HG02571 (cell line): ENCODE results near the gene RABGGTA.
"Not testable (repeated sequence)": the region's sequence is repeated elsewhere in the genome, so short reads cannot be mapped to it uniquely, and the experiment has no call there.

Source experiments
- ATAC-seq: cut with Tn5 transposase; IDR thresholded peaks from one replicate; pipeline ENCODE4 v1.9.1; 2021; ENCODE audit warnings: mild to moderate bottlenecking, moderate library complexity; ENCODE audit not compliant: unreplicated experiment

Gene RABGGTA

DNA sequence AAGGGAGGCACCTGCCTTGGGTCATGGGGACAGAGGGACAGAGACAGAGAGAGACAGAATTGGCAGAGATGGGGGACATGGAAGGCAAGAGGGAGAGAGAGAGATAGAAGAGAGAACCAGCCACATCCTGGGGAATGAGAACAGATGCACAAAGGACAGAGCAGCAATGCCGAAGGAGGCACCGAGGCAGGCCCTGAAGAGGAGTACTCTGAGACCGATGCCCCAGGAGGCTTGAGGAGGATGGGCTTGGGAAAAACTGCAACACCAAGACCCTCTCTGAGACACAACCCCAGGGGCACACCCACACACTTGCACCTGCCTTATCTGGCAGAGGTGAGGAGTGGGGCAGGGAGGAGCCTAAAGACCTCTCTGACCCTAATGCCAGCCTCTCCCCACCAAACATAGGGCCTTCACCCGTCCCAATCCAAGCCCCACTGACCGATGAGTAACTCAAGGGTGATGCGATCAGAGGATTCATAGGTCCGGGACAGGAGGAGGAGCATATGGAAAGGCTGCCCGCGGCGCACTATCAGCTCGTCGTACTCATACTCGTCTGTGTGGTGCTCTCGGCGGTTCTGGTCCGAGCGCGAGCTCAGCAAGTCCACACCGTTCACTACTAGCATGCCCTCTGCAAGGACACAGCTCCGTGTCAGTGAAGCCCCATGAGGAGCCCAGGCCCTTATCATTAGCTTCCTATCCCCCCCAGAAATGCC, 10.0 kb downstream of the RABGGTA start:
- no peak for ATAC-seq

DNA sequence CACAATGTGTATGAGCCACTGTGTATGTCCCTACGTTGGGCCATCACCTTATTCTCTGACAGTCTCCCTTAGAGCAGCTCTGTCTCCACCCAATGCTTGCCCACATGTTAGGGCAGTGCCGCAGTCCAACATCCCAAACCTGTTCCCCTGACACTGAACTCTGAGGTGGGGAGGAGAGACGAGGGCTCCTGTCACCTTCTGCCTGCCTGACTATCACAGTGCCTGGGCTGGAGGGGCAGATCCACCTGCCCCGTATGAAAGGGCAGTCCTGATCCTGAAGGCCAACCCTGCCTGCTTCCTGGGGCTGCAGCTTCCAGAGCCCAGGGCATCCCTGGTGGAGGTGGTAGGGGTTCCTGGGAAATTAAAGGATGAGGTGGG, 10.6 kb downstream of the RABGGTA start:
- no peak for ATAC-seq

DNA sequence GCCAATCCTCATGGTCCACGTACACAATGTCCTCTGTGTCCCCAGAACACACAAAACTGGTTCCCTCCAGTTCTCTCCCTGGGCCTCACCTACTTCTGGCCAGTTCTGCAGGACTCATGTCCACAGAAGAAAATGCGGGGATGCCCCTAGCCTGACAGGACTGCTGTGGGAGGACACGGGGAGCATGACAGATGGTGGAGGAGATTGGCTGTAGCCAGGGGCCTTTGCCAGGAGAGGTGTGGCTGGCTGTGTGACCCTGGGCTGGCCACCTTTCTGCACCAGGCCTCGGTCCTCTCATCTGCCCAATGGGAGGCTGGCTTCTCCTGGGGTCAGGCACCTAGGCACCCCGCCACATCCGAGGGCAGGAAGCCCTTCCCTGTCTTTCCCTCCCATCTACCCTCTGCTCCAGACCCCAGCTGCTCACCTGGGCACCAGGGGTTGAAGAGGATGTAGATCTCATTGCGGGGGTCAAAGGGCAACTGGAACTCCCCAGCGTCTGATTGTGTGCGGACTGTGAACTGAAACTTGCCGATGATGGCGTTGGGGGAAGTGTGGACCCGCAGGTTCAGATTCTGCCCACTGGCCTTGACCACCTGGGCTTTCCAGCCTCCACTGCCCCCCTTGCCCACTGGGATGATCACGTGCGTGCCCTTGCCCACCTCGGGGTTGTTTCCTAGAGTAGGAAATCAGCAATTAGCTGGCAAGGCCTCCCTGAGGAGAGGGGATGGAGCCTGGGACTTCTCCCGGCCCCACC, 11.2 kb downstream of the RABGGTA start:
- no peak for ATAC-seq

DNA sequence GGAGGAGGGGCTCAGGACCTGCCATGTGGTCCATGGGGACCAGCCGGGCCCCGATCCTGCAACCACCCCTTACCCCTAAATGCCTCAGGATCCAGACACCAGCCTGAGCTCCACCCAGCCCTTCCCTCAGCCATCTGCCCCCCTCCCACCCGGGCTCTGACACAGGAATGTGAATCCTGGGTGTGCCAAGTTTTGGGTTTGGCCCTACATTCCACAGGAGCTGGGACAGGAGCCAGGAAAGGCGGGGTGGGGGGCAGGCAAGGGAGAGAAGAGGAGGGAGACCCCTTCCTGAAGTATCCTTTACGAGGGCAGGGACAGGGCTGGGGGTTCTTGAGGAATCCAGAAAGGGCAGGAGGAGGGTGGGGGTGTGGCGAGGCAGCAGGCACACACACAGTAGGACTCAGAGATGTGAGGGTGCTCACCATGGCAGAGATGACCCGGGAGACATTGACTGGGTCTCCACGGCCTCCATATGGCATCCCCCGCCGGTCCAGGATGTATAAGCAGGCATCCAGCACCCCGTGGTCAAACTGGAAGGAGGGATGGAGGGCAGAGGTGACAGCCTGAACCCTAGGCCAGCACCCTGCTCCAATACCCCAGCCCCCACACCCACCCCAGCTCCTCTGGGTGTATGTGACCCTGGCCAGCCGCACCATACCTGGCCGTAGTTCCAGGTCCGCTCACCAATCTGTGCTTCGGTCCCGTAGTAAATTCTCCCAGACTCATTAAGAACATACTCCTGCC, 11.9 kb downstream of the RABGGTA start:
- ATAC-seq, result no peak

DNA sequence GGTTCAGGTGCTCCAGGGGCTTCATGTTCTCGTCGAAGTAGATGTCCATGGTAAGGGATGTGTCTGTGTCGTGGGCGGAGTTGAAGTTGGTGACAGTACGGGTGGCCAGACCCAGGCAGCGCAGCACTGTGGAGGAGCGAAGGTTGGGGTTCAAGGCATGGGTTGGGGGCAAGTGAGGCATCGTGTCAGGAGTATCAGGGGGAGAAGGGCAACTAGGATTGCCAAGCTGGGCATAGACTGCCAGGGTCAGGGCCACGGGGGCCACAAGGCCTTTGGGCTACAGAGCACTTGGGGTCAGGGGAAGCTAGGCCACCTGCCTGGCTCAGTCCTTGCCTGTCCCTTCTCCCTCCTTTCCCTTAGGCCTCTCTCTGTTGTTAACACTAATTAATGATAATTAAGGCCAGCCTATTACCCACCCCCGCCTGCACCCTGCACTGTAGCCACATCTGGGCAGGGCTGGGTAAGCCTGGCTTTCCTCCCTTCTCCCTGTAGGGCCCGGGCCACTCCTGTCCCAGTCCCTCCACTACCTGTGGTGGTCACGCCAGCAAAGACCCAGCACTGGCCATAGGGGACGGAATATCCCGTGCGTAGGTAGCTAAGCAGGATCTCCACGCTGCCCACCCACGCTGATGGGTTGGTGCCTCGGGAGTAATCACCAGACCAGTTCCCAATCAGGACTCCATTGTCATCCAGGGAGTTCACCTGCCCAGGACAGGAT, 12.7 kb downstream of the RABGGTA start:
- ATAC-seq, result no peak

DNA sequence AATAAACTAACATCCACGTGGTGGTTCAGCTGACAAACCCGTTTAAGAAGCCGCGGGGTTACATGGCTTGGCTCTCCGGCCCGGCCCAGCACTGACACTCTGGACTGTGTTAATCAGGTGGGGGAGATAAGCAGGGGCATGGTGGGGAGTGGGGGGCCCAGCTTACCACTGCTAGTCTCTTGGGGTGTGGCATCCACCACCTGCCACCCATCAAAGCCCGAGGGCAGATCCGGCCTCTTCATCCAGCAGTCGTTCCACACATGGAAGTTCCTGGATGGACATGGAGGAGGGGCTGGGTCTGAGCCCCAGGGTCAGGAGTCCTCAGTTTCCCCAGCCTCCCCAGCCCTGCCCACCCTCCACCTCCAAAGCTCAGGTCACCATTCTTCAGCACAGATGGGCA, 13.3 kb downstream of the RABGGTA start:
- ATAC-seq, result no peak

DNA sequence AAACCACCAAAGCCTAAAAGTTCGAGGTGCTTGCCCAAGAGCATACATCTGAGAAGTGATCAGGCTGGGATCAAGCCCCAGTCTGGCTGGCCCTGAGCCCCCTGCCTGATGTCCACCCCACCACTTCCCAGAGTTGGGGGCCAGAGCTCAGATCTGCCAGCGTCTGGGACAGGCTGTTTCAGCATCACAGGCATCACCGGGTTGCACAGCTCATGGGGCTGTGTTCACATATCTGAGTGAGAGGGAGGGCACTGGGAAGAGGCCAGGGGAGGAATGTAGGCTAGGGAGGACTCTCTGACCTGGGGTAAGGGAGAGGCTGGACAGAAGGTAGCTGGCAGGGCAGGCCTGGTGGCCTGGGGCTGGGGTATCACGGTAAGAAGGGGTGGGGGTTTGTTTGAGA, 14.4 kb downstream of the RABGGTA start:
- ATAC-seq, result no peak

DNA sequence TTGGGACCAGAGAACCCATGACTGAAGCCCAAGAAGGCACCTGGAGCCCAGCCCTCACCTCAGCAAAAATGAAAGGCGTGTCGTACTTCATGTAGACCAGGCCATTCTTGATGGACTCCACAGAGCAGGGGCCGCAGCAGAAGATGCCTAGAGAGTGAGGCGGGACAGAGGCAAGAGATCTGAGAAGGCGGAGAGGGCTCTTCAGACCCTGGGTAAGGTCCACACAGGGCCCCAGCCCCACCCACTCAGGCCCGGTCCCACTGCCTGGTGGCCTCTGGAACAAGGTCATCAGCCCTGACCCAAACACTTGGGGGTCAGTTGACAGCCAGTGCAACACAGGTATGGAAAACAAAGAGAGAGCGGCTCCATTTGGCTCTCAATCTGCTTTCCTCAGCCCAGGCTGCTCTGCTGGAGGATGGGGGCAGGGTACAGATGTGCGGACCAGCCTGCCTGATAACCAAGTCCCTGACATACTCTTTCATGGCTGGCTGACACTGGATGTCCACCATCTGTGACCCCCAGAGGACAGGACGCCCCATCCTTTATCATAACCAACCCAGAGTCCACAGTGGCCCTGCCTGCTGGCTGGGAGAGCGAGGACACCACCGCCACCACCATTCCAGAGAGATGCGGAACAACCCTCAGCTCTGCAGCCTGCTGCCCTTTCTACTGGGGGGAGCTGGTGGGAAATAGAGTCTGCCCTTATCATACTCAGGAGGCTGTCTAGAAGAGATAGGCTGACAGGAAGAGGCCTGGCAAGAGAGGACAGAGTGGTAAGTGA, 15.3 kb downstream of the RABGGTA start:
- ATAC-seq, result no peak

DNA sequence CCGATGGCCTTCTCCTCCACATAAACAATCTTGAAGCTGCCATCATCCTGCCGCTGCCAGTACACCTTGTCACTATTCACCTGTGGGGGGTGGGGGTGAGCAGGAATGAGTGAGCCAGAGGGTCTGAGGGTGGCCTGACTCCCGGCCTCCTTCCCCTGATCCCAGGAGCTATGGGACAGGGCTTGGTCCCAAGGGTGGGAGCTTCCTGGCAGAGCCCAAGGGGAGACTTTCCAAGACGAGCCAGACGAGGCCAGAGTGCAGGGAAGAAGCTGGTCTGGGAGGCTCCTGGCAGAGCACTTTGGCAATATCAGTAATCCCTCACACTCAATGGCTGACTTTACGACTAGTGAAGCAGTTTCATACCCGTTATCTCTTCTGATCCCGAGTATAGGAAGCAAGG, 16.0 kb downstream of the RABGGTA start:
- no peak for ATAC-seq

DNA sequence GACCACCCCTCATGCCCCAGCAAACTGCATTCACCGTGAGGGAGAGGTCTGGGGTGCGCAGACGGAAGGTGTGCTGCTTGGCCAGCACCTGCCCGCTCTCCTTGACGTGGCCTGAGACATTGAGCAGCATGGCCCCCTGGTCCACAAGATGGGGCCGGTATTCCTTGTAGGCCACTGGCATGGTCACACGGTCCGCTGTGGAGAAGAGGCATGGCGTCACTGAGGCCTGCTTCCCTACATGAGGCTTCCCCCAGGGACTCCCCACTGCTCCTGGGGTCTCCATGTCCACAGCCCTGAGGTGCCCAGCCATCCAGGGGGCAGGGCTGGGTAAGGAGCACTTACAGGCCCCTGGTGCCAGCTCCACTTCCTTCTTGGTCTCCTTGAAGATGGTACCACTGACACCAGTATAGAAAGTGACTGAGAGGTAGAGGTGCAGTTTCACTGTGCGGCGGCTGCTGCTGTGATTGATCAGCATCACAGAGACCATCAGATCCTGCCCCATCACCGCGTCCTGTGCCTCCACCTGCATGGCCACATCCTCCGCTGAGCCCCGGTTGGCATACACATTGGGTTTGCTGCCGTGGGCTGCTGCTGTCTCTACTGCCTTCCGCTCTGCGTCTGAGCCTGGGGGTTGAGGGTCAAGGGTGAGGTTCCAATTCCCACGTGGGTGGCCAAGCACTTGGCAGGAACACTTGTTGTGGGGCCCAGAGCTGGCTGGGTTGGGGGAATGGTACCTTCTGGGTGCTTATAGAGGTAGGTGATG, 16.6 kb downstream of the RABGGTA start:
- ATAC-seq, result no peak

DNA sequence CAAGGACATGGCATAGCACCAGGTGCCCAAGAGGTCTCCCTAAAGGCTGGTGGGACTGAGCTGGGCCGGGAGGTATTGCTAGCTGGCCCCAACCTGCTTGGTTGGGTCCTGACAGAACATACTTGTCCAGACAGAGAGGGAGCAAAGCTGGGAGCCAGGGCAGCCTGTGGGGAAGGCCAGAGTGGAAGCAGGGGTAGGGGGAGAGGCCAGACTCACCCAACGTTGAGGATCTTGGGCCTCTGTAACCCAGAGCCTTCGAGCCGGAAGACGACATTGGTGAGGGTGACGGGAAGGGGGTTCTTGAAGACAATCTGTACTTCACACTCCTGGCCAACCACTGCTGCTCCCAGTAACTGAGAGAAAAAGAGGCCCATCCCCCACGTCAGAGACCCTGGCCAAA, 17.5 kb downstream of the RABGGTA start:
- ATAC-seq, result no peak

DNA sequence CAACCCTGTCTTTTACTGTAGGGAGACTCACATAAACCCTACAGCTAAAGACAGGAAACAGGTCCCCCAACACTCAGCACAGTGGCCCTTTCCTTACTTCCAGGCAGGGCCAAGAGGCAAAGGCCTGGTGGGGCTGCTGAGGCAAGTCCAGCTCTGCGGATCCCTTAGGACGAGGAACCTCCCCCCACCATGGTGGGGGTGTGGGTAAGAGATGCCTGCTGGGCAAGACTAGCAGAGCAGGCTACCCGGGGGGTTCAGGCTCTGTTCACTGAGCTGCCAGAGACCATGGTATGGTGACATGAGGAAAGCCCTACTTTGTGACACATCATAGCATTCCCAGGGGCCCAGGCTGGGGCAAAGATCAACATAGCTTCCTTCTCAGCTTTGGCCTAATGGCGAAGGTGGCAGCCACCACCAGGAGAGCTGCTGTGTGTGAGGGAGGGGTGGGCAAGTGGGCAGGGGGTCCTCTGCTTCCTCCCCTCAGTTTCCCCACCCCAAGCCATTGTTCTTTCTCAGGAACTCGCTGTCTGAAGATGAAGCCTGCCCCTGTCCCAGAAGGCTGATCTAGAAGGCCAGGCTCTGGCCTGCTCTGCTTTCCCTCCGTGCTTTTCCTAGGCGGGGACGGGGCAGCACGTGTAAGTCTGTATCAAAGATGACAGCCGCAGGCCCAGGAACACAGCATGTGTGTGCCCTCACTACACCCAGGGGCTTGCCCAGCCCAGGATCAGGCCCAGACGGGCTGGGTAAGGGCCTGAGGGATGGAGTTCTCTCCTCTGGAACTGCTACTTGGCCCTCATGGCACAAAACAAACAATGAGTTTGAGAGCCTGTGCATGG, 18.9 kb downstream of the RABGGTA start:
- ATAC-seq, result no peak

DNA sequence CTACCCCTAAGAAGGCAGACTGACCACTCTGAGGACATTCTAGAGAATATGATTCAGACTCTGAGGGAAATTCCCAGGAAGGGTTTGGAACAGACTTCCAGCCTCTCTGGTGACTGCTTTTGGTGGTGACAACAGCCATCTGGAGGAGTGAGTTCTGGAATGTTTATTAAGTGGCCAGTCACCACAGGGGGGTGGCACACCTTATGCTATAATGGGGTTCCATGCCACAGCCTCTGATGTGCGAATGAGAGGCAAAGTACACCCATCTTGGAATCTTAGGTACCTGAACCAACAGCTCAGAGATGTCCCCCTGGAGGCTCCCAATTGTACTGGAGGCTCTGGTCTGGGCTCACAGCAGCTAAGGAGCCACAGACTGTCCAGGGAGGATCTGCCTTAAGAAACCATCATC, 19.5 kb downstream of the RABGGTA start:
- no peak for ATAC-seq

DNA sequence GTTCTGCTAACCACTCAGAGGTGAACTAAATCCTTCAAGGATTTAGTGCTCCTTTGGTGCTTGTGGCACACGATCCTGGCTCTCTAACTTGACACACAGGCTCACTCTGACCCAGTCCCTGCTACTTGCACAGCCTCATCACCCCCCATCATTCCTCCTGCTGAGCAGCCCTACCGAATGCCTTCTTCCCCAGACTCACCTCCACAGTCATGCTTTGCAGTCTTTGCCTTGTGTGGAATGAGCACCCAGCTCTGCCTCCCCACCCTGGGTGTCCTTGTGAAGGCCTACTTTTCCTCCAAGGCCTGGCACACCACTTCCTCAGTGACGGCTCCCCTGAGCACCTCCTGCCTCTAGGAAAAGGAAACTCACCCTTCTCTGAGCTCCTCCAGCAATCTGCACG, 21.0 kb downstream of the RABGGTA start:
- ATAC-seq, result no peak

DNA sequence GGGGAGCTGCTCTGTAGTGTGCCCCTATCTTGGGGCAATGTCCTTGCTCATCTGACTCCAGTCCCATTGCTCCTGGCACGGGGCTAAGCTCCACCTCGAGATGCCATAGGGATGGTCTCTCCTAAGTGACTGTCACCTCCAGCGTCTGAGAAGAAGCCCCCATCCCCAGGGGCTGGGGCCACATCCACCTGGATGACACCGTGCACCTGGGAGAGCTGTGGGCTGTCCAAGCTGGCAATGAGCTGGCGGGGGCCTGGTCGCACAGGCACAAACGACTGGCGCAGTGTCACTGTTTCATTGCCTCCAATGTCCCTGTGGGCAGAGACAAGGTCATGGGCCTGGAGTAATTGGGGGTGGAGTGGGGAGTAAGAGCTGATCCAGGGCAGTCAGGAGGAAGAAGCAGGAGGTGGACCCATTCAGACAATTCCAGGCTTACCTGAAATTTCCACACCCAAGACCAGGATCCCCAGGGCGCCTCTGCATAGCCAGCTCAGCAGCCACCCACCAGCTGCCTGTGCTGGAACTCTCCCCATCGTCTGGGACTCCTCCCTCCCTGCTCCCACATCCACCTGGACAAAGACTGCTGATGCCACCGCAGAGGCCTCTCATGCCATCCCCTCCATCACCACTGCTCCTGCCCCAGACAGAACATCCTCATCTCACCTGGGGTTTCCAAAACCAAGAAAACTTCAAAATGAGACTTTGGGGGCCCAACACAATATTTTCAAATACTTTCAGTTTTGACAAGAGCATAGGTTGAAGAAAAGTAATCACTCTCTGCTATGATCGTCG, 22.0 kb downstream of the RABGGTA start:
- ATAC-seq, result no peak

DNA sequence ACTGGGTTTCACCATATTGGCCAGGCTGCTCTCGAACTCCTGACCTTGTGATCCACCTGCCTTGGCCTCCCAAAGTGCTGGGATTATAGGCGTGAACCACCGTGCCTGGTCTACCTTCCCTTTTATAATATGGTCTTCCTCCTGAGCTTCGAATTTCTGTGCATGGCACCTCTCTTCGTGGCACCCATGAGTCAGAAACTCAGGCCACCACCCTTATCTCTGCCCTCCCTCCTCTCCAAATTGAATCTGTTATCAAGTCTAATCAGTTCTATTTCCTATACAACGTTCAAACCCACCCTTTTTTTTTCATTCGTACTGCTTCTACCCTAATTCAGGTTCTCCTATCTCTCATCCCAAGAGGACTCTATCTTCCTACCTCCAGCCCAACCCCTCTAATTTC, 24.0 kb downstream of the RABGGTA start:
- ATAC-seq, result no peak

DNA sequence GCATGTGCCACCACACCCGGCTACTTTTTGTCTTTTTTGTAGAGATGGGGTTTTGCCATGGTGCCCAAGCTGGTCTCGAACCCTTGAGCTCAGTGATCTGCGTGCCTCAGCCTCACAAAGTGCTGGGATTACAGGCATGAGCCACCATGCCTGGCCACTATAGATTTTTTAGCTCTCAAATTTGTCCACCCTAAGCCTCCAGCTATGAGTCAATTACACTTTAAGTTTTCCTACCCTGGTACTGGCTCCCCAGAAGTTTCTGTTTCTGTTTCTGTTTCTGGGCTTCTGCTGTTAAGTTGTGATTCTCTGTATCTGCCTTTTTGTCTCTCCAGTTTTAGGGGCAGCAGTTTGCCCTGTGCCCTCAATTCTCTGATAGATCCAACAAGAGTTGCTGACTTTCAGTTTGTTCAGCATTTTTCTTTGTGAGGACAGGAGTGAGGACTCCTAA, 24.6 kb downstream of the RABGGTA start:
- no peak for ATAC-seq

DNA sequence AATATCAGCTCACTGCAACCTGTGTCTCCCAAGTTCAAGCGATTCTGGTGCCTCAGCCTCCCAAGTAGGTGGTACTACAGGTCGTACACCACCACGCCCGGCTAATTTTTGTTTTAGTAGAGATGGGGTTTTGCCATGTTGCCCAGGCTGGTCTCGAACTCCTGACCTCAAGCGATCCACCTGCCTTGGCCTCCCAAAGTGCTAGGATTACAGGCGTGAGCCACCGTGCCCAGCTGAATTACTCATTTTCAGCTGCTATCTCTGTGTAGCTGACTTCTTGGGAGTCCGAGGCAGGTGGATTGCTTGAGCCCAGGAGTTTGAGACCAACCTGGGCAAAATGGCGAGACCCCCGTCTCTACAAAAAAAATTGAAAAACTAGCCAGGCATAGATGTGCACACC, 26.0 kb downstream of the RABGGTA start:
- not testable (repeated sequence) for ATAC-seq
